ENCODE data around the gene MAP3K19. TPM values are rescaled to one million over a fixed set of nuclear protein-coding genes. Genes with fewer than 3 reads are reported as not detected.
"Not testable (repeated sequence)": the region's sequence is repeated elsewhere in the genome, so short reads cannot be mapped to it uniquely, and the experiment has no call there.

The MAP3K19 gene
- total RNA-seq, 1 experiment from 2014 or later: not detected

GRCh38 chr2:134977104-134977503 lies 70.1 kb downstream of the MAP3K19 start:
- H3K36me3 ChIP-seq (ENCODE audit: control insufficient read depth in 1 of 2, insufficient read depth in 2 of 2, low read length in 2 of 2); DNase-seq (ENCODE audit: low read depth, low spot score); ATAC-seq; intact Hi-C loops (cut with micrococcal nuclease); H3K27me3 ChIP-seq (ENCODE audit: insufficient read depth, low read length); H3K9me2 ChIP-seq (ENCODE audit: insufficient read depth); BruUV-seq (replicated peaks); H3K9ac ChIP-seq (ENCODE audit: low read length); H2AFZ ChIP-seq (ENCODE audit: low read depth, low read length, poor library complexity, severe bottlenecking); H3K4me2 ChIP-seq (ENCODE audit: low read length); H4K20me1 ChIP-seq (ENCODE audit: insufficient read depth); H3K9me3 ChIP-seq (ENCODE audit: control insufficient read depth in 1 of 2, insufficient read depth in 1 of 2, low read depth in 1 of 2, low read length in 2 of 2); POLR2A ChIA-PET; H3K27ac ChIP-seq (ENCODE audit: low read depth, low read length); H3K79me2 ChIP-seq (ENCODE audit: insufficient read depth, low read length); RAD21 ChIA-PET (ENCODE audit: low non-redundant PET in 1 of 2, low total read pairs in 2 of 2, uncharacterized antibody in 2 of 2, unreplicated experiment in 2 of 2); H3K4me3 ChIP-seq (replicated peaks in 1 of 2; ENCODE audit: low read depth in 1 of 2, low read length in 2 of 2); H3K4me1 ChIP-seq (ENCODE audit: control insufficient read depth in 1 of 2, insufficient read depth in 2 of 2, low read length in 2 of 2): not testable (repeated sequence)
- CTCF ChIA-PET: interaction anchor here (1.2 kb wide), 1 partner anchor 12 kb away, joined by 6 read pairs; no protein-coding TSS in a partner anchor

- H3K9ac ChIP-seq (ENCODE audit: low read length): no peak overlapping the region
- H3K79me2 ChIP-seq (ENCODE audit: insufficient read depth, low read length): no peaks in the 10 kb centered on the region
- RAD21 ChIA-PET (ENCODE audit: low non-redundant PET in 1 of 2, low total read pairs in 2 of 2, uncharacterized antibody in 2 of 2, unreplicated experiment in 2 of 2): no interaction called here
- intact Hi-C loops (cut with micrococcal nuclease): no loop called here
- no peak overlapping the region for H2AFZ ChIP-seq (ENCODE audit: low read depth, low read length, poor library complexity, severe bottlenecking)
- no peaks in the 10 kb centered on the region for H3K9me2 ChIP-seq (ENCODE audit: insufficient read depth)
- DNase-seq (ENCODE audit: low read depth, low spot score) (no peak), ATAC-seq (no peak)
- H3K27ac ChIP-seq (ENCODE audit: low read depth, low read length): no peak overlapping the region
- H4K20me1 ChIP-seq (ENCODE audit: insufficient read depth): no peaks in the 10 kb centered on the region
- no TSS peak for BruUV-seq (replicated peaks)
- no peaks in the 10 kb centered on the region for H3K4me1 ChIP-seq (ENCODE audit: control insufficient read depth in 1 of 2, insufficient read depth in 2 of 2, low read length in 2 of 2)
- no peak overlapping the region for H3K4me3 ChIP-seq (replicated peaks in 1 of 2; ENCODE audit: low read depth in 1 of 2, low read length in 2 of 2)
- CTCF ChIA-PET: interaction anchor here (1.1 kb wide), 1 partner anchor 13 kb away, joined by 3 read pairs; no protein-coding TSS in a partner anchor
- no peaks in the 10 kb centered on the region for H3K36me3 ChIP-seq (ENCODE audit: control insufficient read depth in 1 of 2, insufficient read depth in 2 of 2, low read length in 2 of 2)
- H3K27me3 ChIP-seq (ENCODE audit: insufficient read depth, low read length): no peaks in the 10 kb centered on the region
- H3K4me2 ChIP-seq (ENCODE audit: low read length): no peak overlapping the region
- POLR2A ChIA-PET: no interaction called here
- no peaks in the 10 kb centered on the region for H3K9me3 ChIP-seq (ENCODE audit: control insufficient read depth in 1 of 2, insufficient read depth in 1 of 2, low read depth in 1 of 2, low read length in 2 of 2)
- TF ChIP-seq EZH2phosphoT487 (IDR thresholded peaks at IDR 0.05; ENCODE audit: borderline replicate concordance) (no peak), FOSL1 (IDR thresholded peaks at IDR 0.05; ENCODE audit: low read depth) (no peak), CTCF (IDR thresholded peaks at IDR 0.05 in 2 of 3, conservative IDR thresholded peaks at IDR 0.05 in 1 of 3; ENCODE audit: borderline replicate concordance in 1 of 3, insufficient read depth in 1 of 3, low read depth in 2 of 3, low read length in 2 of 3) (no peak), POLR2AphosphoS5 (IDR thresholded peaks at IDR 0.05; ENCODE audit: low read depth, low read length) (no peak), CEBPB (IDR thresholded peaks at IDR 0.05; ENCODE audit: low read depth) (no peak), TCF7L2 (IDR thresholded peaks at IDR 0.05; ENCODE audit: borderline replicate concordance, extremely low read depth, insufficient read depth, insufficient read length) (no peak), ZFX (IDR thresholded peaks at IDR 0.05) (no peak), REST (IDR thresholded peaks at IDR 0.05; ENCODE audit: low read depth) (no peak), YY1 (IDR thresholded peaks at IDR 0.05; ENCODE audit: extremely low read depth, insufficient replicate concordance, low read depth, low read length) (no peak), SRF (IDR thresholded peaks at IDR 0.05; ENCODE audit: low read depth) (no peak), SIN3A (IDR thresholded peaks at IDR 0.05; ENCODE audit: low read depth) (no peak), ZNF274 (IDR thresholded peaks at IDR 0.05; ENCODE audit: low read depth, low read length) (no peak), CBX3 (IDR thresholded peaks at IDR 0.05; ENCODE audit: low read depth) (no peak), RAD21 (IDR thresholded peaks at IDR 0.05; ENCODE audit: low read depth) (no peak), JUND (IDR thresholded peaks at IDR 0.05) (no peak)
- TF ChIP-seq, protein P1, sequence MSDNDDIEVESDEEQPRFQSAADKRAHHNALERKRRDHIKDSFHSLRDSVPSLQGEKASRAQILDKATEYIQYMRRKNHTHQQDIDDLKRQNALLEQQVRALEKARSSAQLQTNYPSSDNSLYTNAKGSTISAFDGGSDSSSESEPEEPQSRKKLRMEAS (IDR thresholded peaks at IDR 0.05): no peak
Observed at GRCh38 chr2:134976074-134976702, 71.1 kb downstream of the MAP3K19 start.

Data from HCT116 (cell line).